Type B pancreatic cell (in vitro differentiated cells): ENCODE measurements around the gene NPR2. TPM values are rescaled to one million over a fixed set of nuclear protein-coding genes. Genes with fewer than 3 reads are reported as not detected.

Experiments used
- DNase-seq: peaks from one replicate; pipeline ENCODE4 v3.0.0; 2021; ENCODE audit warnings: mixed read lengths; ENCODE audit not compliant: unreplicated experiment; ENCODE audit errors: extremely low spot score
- H3K27ac Mint-ChIP-seq: 2 replicates; pipeline ENCODE4 v1.8.0; 2021; ENCODE audit warnings: mild to moderate bottlenecking, mixed read lengths
- H3K27me3 Mint-ChIP-seq: 2 replicates; pipeline ENCODE4 v1.8.0; 2021; ENCODE audit warnings: mixed read lengths
- H3K36me3 Mint-ChIP-seq: 2 replicates; pipeline ENCODE4 v1.8.0; 2021; ENCODE audit warnings: mixed read lengths
- H3K4me1 Mint-ChIP-seq: one replicate; pipeline ENCODE4 v1.8.0; 2021; ENCODE audit warnings: mixed read lengths; ENCODE audit not compliant: unreplicated experiment
- H3K4me3 Mint-ChIP-seq: 2 replicates; pipeline ENCODE4 v1.8.0; 2021; ENCODE audit warnings: mild to moderate bottlenecking, mixed read lengths
- H3K9me3 Mint-ChIP-seq: 2 replicates; pipeline ENCODE4 v1.8.0; 2021; ENCODE audit warnings: mixed read lengths
- CTCF ChIP-seq: fragments of 200-600 bp; sonication (generic); conservative IDR thresholded peaks from 2 replicates; pipeline ENCODE4 v1.5.0; 2021; ENCODE audit warnings: antibody characterized with exemption, mild to moderate bottlenecking
- total RNA-seq: library from RNA; stranded (reverse); gene quantifications from 2 replicates; pipeline ENCODE4 v1.2.1, GENCODE V29; 2021; ENCODE audit warnings: low replicate concordance

Gene NPR2
- total RNA-seq, 1 donor from 2014 or later, result 23.3 TPM

- Mint-ChIP-seq H3K4me1 (peaks cover 29% of the 10 kb centered on the region), H3K27ac (peak within 1 kb of the TSS; percentile 94), H3K36me3 (peaks cover 3% of the 10 kb centered on the region), H3K9me3 (peaks cover 3% of the 10 kb centered on the region), H3K27me3 (no peaks in the 10 kb centered on the region), H3K4me3 (peak within 1 kb of the TSS; percentile 90)
- TF ChIP-seq CTCF, result no peak
- DNase-seq, result peak; percentile 87
Measured at GRCh38 chr9:35812025-35812602, 20.7 kb downstream of the NPR2 start, which contains the start of gene SPAG8. Gene SPAG8 (minus strand): TSS chr9:35812262. CDS start chr9:35812147, 115 bp downstream.

GRCh38 chr9:35813434-35814105, 22.2 kb downstream of the NPR2 start:
- Mint-ChIP-seq H3K4me1 (peaks cover 31% of the 10 kb centered on the region), H3K4me3 (peak overlapping the region; percentile 95), H3K27ac (peak overlapping the region; percentile 87), H3K9me3 (peaks cover 3% of the 10 kb centered on the region), H3K27me3 (no peaks in the 10 kb centered on the region), H3K36me3 (no peaks in the 10 kb centered on the region)
- DNase-seq, result no peak
- peak; percentile 48 for TF ChIP-seq CTCF

GRCh38 chr9:35814106-35814840, 22.9 kb downstream of the NPR2 start:
- Mint-ChIP-seq H3K9me3 (peaks cover 3% of the 10 kb centered on the region), H3K27me3 (no peaks in the 10 kb centered on the region), H3K4me3 (peak overlapping the region; percentile 95), H3K36me3 (no peaks in the 10 kb centered on the region), H3K4me1 (peaks cover 31% of the 10 kb centered on the region), H3K27ac (peak overlapping the region; percentile 87)
- no peak for DNase-seq
- TF ChIP-seq CTCF, result peak; percentile 61

- peak within 1 kb of the TSS; percentile 95 for H3K4me3 Mint-ChIP-seq
- peaks cover 31% of the 10 kb centered on the region for H3K4me1 Mint-ChIP-seq
- no peaks in the 10 kb centered on the region for H3K36me3 Mint-ChIP-seq
- peaks cover 3% of the 10 kb centered on the region for H3K9me3 Mint-ChIP-seq
- TF ChIP-seq CTCF, result no peak
- H3K27me3 Mint-ChIP-seq, result no peaks in the 10 kb centered on the region
- H3K27ac Mint-ChIP-seq, result peak within 1 kb of the TSS; percentile 98
- peak; percentile 95 for DNase-seq
Measured at GRCh38 chr9:35814841-35815543, 23.6 kb downstream of the NPR2 start, which contains the start of gene HINT2. Gene HINT2 (minus strand): TSS chr9:35815042. CDS start chr9:35814979, 63 bp downstream.

GRCh38 chr9:35816708-35817107, 25.3 kb downstream of the NPR2 start:
- Mint-ChIP-seq H3K27me3 (no peaks in the 10 kb centered on the region), H3K36me3 (no peaks in the 10 kb centered on the region), H3K27ac (peak overlapping the region; percentile 31), H3K4me3 (peak overlapping the region; percentile 95), H3K9me3 (peaks cover 3% of the 10 kb centered on the region), H3K4me1 (peaks cover 31% of the 10 kb centered on the region)
- peak; percentile 49 for TF ChIP-seq CTCF
- no peak for DNase-seq
